Measurements from ENCODE around the gene ZNF644.
"Not testable (repeated sequence)": the region's sequence is repeated elsewhere in the genome, so short reads cannot be mapped to it uniquely, and the experiment has no call there.

Gene ZNF644

GRCh38 chr1:90977522-90977921 lies 44.3 kb downstream of the ZNF644 start:
- DNase-seq: no peak

GRCh38 chr1:90973897-90974798 lies 47.7 kb downstream of the ZNF644 start:
- no peak for DNase-seq

- DNase-seq: no peak
These were observed 51.6 kb downstream of the ZNF644 start for GRCh38 chr1:90970208-90970607.

- DNase-seq: no peak
These were observed 52.6 kb downstream of the ZNF644 start for GRCh38 chr1:90969241-90969640.

- no peak for DNase-seq
These were observed 57.3 kb downstream of the ZNF644 start for GRCh38 chr1:90964444-90965035.

GRCh38 chr1:90963651-90964050 lies 58.2 kb downstream of the ZNF644 start:
- no peak for DNase-seq

DNA sequence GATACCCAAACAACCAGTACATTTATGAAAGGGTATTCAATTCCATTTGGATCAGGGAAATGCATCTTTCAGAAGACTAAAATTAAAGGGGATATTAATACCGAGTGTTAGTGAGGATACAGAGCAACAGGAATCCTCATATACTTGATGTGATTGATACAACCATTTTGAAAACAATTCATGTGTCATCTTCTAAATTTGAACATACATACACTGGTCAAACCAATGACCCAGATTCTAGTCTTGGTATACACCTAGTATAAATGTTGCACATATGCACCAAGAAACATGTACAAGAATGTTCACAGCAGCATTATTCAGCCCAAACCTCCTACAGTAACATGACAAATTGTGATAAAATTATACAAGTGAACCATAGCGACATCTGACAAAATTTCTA lies 58.6 kb downstream of the ZNF644 start:
- DNase-seq: no peak

GRCh38 chr1:90959352-90960206 lies 62.3 kb downstream of the ZNF644 start:
- no peak for DNase-seq

DNA sequence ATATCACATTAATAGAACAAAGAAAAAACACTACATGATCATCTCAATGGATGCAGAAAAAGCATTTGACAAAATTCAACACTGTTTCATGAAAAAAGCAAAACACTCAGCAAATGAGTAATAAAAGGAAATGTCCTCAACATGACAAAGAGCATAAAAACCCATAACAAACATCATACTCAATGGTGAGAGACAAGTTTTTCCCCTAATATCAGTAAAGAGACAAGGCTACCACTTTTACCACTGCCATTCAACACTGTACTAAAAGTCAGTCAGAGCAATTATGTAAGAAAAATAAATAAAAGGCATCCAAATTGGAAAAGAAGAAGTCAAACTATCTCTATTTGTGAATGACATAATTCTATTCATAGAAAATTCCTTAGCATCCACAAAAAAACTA lies 64.3 kb downstream of the ZNF644 start:
- DNase-seq: no peak

- no peak for DNase-seq
These were observed 66.1 kb downstream of the ZNF644 start for GRCh38 chr1:90955769-90956168.

GRCh38 chr1:90952906-90953305 lies 68.9 kb downstream of the ZNF644 start:
- DNase-seq: no peak

DNA sequence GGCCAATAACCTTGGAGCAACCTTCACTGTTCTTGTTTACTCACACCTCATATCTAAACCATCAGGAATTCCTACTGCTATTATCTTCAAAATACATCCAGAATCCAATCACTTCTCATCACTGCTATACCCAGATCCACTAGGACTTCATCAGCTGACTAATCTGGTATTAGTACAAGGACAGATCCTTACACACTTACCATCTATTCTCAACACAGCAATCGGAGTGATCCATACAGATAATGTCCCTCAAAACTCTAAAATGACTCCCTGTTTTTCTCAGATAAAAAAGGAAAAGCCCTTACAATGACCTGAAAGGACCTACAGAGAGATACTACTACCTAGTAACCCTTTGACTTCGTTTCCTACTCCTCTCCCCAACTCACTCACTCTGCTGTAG lies 70.8 kb downstream of the ZNF644 start:
- no peak for DNase-seq

GRCh38 chr1:90948301-90948700 lies 73.5 kb downstream of the ZNF644 start:
- no peak for DNase-seq

- DNase-seq: no peak
These were observed 75.2 kb downstream of the ZNF644 start for GRCh38 chr1:90946630-90947029.

GRCh38 chr1:90945287-90945686 lies 76.5 kb downstream of the ZNF644 start:
- no peak for DNase-seq

GRCh38 chr1:90943966-90944365 lies 77.9 kb downstream of the ZNF644 start:
- DNase-seq: no peak

GRCh38 chr1:90940746-90941145 lies 81.1 kb downstream of the ZNF644 start:
- DNase-seq: no peak

GRCh38 chr1:90936731-90937130 lies 85.1 kb downstream of the ZNF644 start:
- DNase-seq: no peak

DNA sequence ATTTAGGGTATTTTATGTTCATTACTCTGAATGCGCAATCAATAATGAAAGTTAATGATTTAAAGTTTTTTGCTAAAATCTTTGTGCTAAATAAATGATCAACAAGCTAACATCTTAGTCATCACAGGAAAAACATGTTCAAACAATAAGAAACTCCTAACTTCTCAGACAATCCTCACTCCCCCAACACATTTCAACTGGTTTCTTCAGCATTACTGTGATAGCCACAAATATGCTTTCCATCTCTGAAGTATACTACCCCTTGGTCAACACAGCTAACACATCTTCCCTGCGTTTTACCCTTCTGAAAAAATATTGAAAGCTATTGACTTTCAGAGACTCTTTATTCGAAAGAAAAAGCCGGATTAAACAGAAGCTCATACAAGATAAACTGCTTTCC lies 85.8 kb downstream of the ZNF644 start:
- no peak for DNase-seq

DNA sequence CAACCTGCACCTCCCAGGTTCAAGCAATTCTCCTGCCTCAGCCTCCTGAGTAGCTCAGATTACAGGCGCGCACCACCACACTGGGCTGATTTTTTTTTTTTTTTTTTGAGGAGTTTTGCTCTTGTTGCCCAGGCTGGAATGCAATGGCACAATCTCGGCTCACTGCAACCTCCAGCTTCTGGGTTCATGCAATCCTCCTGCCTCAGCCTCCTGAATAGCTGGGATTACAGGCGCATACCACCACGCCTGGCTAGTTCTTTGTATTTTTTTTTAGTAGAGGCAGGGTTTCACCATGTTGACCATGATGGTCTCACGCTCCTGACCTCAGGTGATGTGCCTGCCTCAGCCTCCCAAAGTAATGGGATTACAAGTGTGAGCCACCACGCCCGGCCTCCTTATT lies 93.6 kb downstream of the ZNF644 start:
- DNase-seq: not testable (repeated sequence)

- not testable (repeated sequence) for DNase-seq
These were observed 94.2 kb downstream of the ZNF644 start for GRCh38 chr1:90927674-90928073.

DNA sequence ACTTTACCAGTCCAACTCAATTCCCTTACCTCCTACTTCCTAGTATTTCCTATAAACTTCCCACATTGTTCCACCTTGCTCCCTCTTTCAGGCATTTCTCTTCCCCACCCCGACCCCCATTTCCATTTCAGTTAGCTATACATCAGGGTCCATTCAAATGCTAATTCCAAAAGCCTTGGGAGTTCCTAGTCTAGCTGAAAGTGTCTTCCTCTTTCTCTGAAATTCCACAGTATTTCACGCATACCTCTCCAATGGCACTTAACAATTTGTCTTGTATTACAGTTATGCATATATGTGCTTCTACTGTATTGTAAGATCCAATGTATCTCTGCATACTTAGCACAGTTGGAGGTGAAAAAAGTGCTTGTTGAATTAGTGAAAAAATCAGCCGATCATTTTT lies 94.9 kb downstream of the ZNF644 start:
- no peak for DNase-seq
